IPS DF 4.7 (cell line): ENCODE measurements around the gene ZNF385C.
A peak's percentile ranks its signal among the peaks of the same experiment; 100 is the strongest.

Experiments
- DNase-seq: peaks from one replicate; pipeline ENCODE4 v3.0.0-alpha.2; 2013; ENCODE audit warnings: low spot score; ENCODE audit errors: extremely low read depth

ZNF385C gene

GRCh38 chr17:42078396-42079043 is 19.8 kb downstream of the ZNF385C start:
- no peak for DNase-seq

- DNase-seq: no peak
Observed at GRCh38 chr17:42077755-42078154, 20.5 kb downstream of the ZNF385C start.

GRCh38 chr17:42076797-42077559 is 21.3 kb downstream of the ZNF385C start:
- DNase-seq: no peak

- DNase-seq: no peak
Observed at GRCh38 chr17:42075789-42076188, 22.5 kb downstream of the ZNF385C start.

GRCh38 chr17:42072323-42073187 is 25.7 kb downstream of the ZNF385C start:
- no peak for DNase-seq

GRCh38 chr17:42071810-42072209 is 26.5 kb downstream of the ZNF385C start:
- no peak for DNase-seq

GRCh38 chr17:42068979-42069378 is 29.3 kb downstream of the ZNF385C start:
- DNase-seq: no peak

- DNase-seq: peak; percentile 66
Observed at GRCh38 chr17:42067371-42068091, 30.7 kb downstream of the ZNF385C start.

- DNase-seq: no peak
Observed at GRCh38 chr17:42065201-42065600, 33.1 kb downstream of the ZNF385C start.

GRCh38 chr17:42062681-42063080 is 35.6 kb downstream of the ZNF385C start:
- DNase-seq: no peak

GRCh38 chr17:42061646-42062487 is 36.4 kb downstream of the ZNF385C start:
- no peak for DNase-seq

GRCh38 chr17:42060231-42060630 is 38.0 kb downstream of the ZNF385C start:
- no peak for DNase-seq

- no peak for DNase-seq
Observed at GRCh38 chr17:42059815-42060214, 38.5 kb downstream of the ZNF385C start.

GRCh38 chr17:42058063-42058462 is 40.2 kb downstream of the ZNF385C start:
- no peak for DNase-seq

GRCh38 chr17:42056635-42057034 is 41.6 kb downstream of the ZNF385C start:
- DNase-seq: no peak

GRCh38 chr17:42055496-42055895 is 42.8 kb downstream of the ZNF385C start:
- DNase-seq: no peak

- no peak for DNase-seq
Observed at GRCh38 chr17:42055027-42055426, 43.2 kb downstream of the ZNF385C start.

GRCh38 chr17:42053731-42054500 is 44.4 kb downstream of the ZNF385C start:
- no peak for DNase-seq

GRCh38 chr17:42052346-42052877 is 45.9 kb downstream of the ZNF385C start:
- DNase-seq: no peak
